H9 (cell line): Measurements from ENCODE around the gene NIPAL1. TPM values are rescaled to one million over a fixed set of nuclear protein-coding genes. Genes with fewer than 3 reads are reported as not detected.

Experiments
- DNase-seq: peaks from one replicate; pipeline ENCODE4 v3.0.0-alpha.2; 2017
- H2AFZ ChIP-seq: one replicate; pipeline ENCODE4 v1.6.1; 2013; ENCODE audit warnings: mild to moderate bottlenecking, low read length, control low read depth, moderate library complexity
- H2AK5ac ChIP-seq: 2 replicates; pipeline ENCODE4 v1.6.1; 2013; ENCODE audit warnings: low read length, control low read depth, mixed read lengths; ENCODE audit not compliant: insufficient read length
- H2BK120ac ChIP-seq: one replicate; pipeline ENCODE4 v1.6.1; 2013; ENCODE audit warnings: low read depth, mild to moderate bottlenecking, low read length, control low read depth, inconsistent platforms; ENCODE audit not compliant: poor library complexity, severe bottlenecking
- H2BK12ac ChIP-seq: 2 replicates; pipeline ENCODE4 v1.6.1; 2013; ENCODE audit warnings: low read length, control low read depth, mixed read lengths, low read depth; ENCODE audit not compliant: insufficient read length
- H2BK15ac ChIP-seq: 2 replicates; pipeline ENCODE4 v1.6.1; 2013; ENCODE audit warnings: low read depth, low read length, control low read depth
- H2BK20ac ChIP-seq: one replicate; pipeline ENCODE4 v1.6.1; 2013; ENCODE audit warnings: low read depth, mild to moderate bottlenecking, low read length, control low read depth, inconsistent platforms; ENCODE audit not compliant: poor library complexity, severe bottlenecking
- H2BK5ac ChIP-seq: 2 replicates; pipeline ENCODE4 v1.6.1; 2013; ENCODE audit warnings: low read length, control low read depth, mixed read lengths; ENCODE audit not compliant: insufficient read length
- H3K14ac ChIP-seq: 2 replicates; pipeline ENCODE4 v1.6.1; 2013; ENCODE audit warnings: low read length, control low read depth; ENCODE audit not compliant: insufficient read depth
- H3K18ac ChIP-seq: 2 replicates; pipeline ENCODE4 v1.6.1; 2013; ENCODE audit warnings: low read depth, mild to moderate bottlenecking, mixed read lengths, low read length, control low read depth; ENCODE audit not compliant: insufficient read length
- H3K23ac ChIP-seq: 2 replicates; pipeline ENCODE4 v1.6.1; 2013; ENCODE audit warnings: low read length, control low read depth, mixed read lengths, low read depth; ENCODE audit not compliant: insufficient read length
- H3K23me2 ChIP-seq: 2 replicates; pipeline ENCODE4 v1.6.1; 2013; ENCODE audit warnings: low read depth, mild to moderate bottlenecking, mixed read lengths, low read length, control low read depth; ENCODE audit not compliant: insufficient read length, poor library complexity, severe bottlenecking
- H3K27ac ChIP-seq: 2 replicates; pipeline ENCODE4 v1.5.1; 2013; ENCODE audit warnings: low read length, control low read depth, mixed read lengths, low read depth; ENCODE audit not compliant: insufficient read length
- H3K27me3 ChIP-seq: 2 replicates; pipeline ENCODE4 v1.6.1; 2013; ENCODE audit warnings: low read length, control low read depth, inconsistent platforms; ENCODE audit not compliant: insufficient read depth
- H3K4ac ChIP-seq: 2 replicates; pipeline ENCODE4 v1.6.1; 2013; ENCODE audit warnings: low read depth, mild to moderate bottlenecking, control low read depth, inconsistent platforms, low read length, moderate library complexity
- H3K4me1 ChIP-seq: 2 replicates; pipeline ENCODE4 v1.6.1; 2013; ENCODE audit warnings: low read length, control low read depth, inconsistent platforms; ENCODE audit not compliant: insufficient read depth
- H3K4me2 ChIP-seq: 2 replicates; pipeline ENCODE4 v1.6.1; 2013; ENCODE audit warnings: low read length, control low read depth, mixed read lengths; ENCODE audit not compliant: insufficient read length, insufficient read depth
- H3K56ac ChIP-seq: 2 replicates; pipeline ENCODE4 v1.6.1; 2013; ENCODE audit warnings: low read depth, mild to moderate bottlenecking, mixed read lengths, low read length, control low read depth; ENCODE audit not compliant: insufficient read length
- H3K79me1 ChIP-seq: 2 replicates; pipeline ENCODE4 v1.6.1; 2013; ENCODE audit warnings: low read depth, mild to moderate bottlenecking, moderate library complexity, low read length, control low read depth, inconsistent platforms; ENCODE audit not compliant: insufficient read depth, poor library complexity, severe bottlenecking
- H3K79me2 ChIP-seq: 2 replicates; pipeline ENCODE4 v1.6.1; 2013; ENCODE audit warnings: low read length, control low read depth, inconsistent platforms; ENCODE audit not compliant: insufficient read depth
- H3K9ac ChIP-seq: 2 replicates; pipeline ENCODE4 v1.6.1; 2013; ENCODE audit warnings: low read length, control low read depth, mixed read lengths; ENCODE audit not compliant: insufficient read length; ENCODE audit errors: extremely low read depth
- H3K9me3 ChIP-seq: one replicate; pipeline ENCODE4 v1.6.1; 2013; ENCODE audit warnings: low read depth, low read length, inconsistent platforms; ENCODE audit not compliant: control insufficient read depth
- H3T11ph ChIP-seq: one replicate; pipeline ENCODE4 v1.6.1; 2013; ENCODE audit warnings: mild to moderate bottlenecking, low read length, control low read depth, inconsistent platforms
- H4K20me1 ChIP-seq: one replicate; pipeline ENCODE4 v1.6.1; 2013; ENCODE audit not compliant: control insufficient read depth, insufficient read length, insufficient read depth
- H4K5ac ChIP-seq: 2 replicates; pipeline ENCODE4 v1.6.1; 2013; ENCODE audit warnings: low read depth, mild to moderate bottlenecking, mixed read lengths, low read length, control low read depth; ENCODE audit not compliant: insufficient read length
- H4K8ac ChIP-seq: replicated peaks from 2 replicates; pipeline ENCODE4 v1.6.1; 2013; ENCODE audit warnings: low read length, control low read depth, mixed read lengths, low read depth; ENCODE audit not compliant: insufficient read length
- H4K91ac ChIP-seq: 2 replicates; pipeline ENCODE4 v1.6.1; 2013; ENCODE audit warnings: low read depth, mild to moderate bottlenecking, moderate library complexity, mixed read lengths, low read length, control low read depth; ENCODE audit not compliant: insufficient read length
- H3K27ac Mint-ChIP-seq, 3 experiments: 2 replicates in 2 of 3; 3 replicates in 1 of 3; pipeline ENCODE4 v1.8.0; 2020 to 2021; ENCODE audit warnings: mixed read lengths in 3 of 3, mild to moderate bottlenecking in 1 of 3, moderate library complexity in 1 of 3
- H3K27me3 Mint-ChIP-seq: 2 replicates; pipeline ENCODE4 v1.8.0; 2021; ENCODE audit warnings: low read depth, mild to moderate bottlenecking, moderate library complexity, mixed read lengths
- H3K36me3 Mint-ChIP-seq, 3 experiments: 2 replicates in 2 of 3; 3 replicates in 1 of 3; pipeline ENCODE4 v1.8.0; 2020 to 2021; ENCODE audit warnings: low read depth in 3 of 3, mixed read lengths in 3 of 3; ENCODE audit not compliant: insufficient read depth in 1 of 3
- H3K4me1 Mint-ChIP-seq, 2 experiments: 2 replicates each; pipeline ENCODE4 v1.8.0; 2020; ENCODE audit warnings: mixed read lengths in 2 of 2
- H3K4me3 Mint-ChIP-seq, 2 experiments: 2 replicates in 1 of 2; 3 replicates in 1 of 2; pipeline ENCODE4 v1.8.0; 2020 to 2021; ENCODE audit warnings: mild to moderate bottlenecking in 2 of 2, mixed read lengths in 2 of 2, moderate library complexity in 1 of 2
- H3K9me3 Mint-ChIP-seq, 2 experiments: 2 replicates in 1 of 2; 3 replicates in 1 of 2; pipeline ENCODE4 v1.8.0; 2020; ENCODE audit warnings: mild to moderate bottlenecking in 2 of 2, mixed read lengths in 2 of 2, moderate library complexity in 1 of 2
- CTCF ChIP-seq: fragments of 200-600 bp; sonication (generic); conservative IDR thresholded peaks from 3 replicates; pipeline ENCODE4 v1.8.0; 2021; ENCODE audit warnings: antibody characterized with exemption, mild to moderate bottlenecking
- WGBS: extraction: QIAGEN DNeasy Blood & Tissue Kit; methylation state at CpG from one replicate; pipeline ENCODE4 v1.1.7; 2013; ENCODE audit warnings: missing lambda C conversion rate, low lambda C conversion rate, mixed read lengths; ENCODE audit not compliant: insufficient read length; ENCODE audit errors: extremely low coverage; 5-methylcytosine and 5-hydroxymethylcytosine counted together
- total RNA-seq: library from RNA; stranded (reverse); gene quantifications from 2 replicates; pipeline ENCODE4 v1.2.1, GENCODE V29; 2021

Gene NIPAL1
- total RNA-seq, 1 experiment from 2014 or later: 16.9 TPM

DNA sequence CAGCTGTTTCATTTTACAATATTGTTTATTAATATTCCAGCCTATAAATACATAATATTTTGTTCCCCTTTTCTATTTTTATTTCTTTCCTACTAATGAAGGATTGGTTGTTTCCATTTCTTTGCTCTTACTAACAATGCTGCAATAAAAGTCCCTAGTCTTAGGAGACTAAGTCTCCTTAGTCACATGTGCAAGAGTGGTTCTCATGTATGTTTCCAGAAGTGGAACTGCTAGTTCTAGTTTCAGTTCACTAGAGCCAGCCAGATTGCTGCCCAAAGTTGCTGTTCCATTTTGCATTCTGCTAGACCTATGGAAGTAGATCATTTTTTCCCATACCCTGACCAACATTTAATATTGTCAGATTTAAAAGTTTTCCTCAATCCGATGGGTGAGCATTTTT is 44.4 kb upstream of the NIPAL1 start:
- Histone ChIP-seq H3K23me2 (no peaks in the 10 kb centered on the region), H3K23ac (no peak overlapping the region), H3K14ac (no peak overlapping the region), H2BK20ac (no peak overlapping the region), H3K27me3 (no peaks in the 10 kb centered on the region), H4K5ac (no peak overlapping the region), H2AK5ac (no peak overlapping the region), H2BK12ac (no peak overlapping the region), H3K18ac (no peak overlapping the region), H3K4ac (no peak overlapping the region), H3K4me2 (no peak overlapping the region), H4K20me1 (no peaks in the 10 kb centered on the region), H2AFZ (no peak overlapping the region), H3K4me1 (no peaks in the 10 kb centered on the region), H3K79me2 (no peaks in the 10 kb centered on the region), H3K9me3 (no peaks in the 10 kb centered on the region), H3K9ac (no peak overlapping the region), H3T11ph (no peak overlapping the region), H3K79me1 (no peaks in the 10 kb centered on the region), H2BK15ac (no peak overlapping the region), H3K56ac (no peak overlapping the region), H2BK5ac (no peak overlapping the region), H2BK120ac (no peak overlapping the region), H3K27ac (no peak overlapping the region), H4K91ac (no peak overlapping the region), H4K8ac (no peak overlapping the region)
- Mint-ChIP-seq H3K27ac (no peak overlapping the region), H3K27me3 (no peaks in the 10 kb centered on the region), H3K9me3 (no peaks in the 10 kb centered on the region), H3K36me3 (no peaks in the 10 kb centered on the region; a peak in 1 of 7 replicates), H3K4me1 (no peaks in the 10 kb centered on the region), H3K4me3 (no peak overlapping the region)
- no peak for DNase-seq
- TF ChIP-seq CTCF: no peak
- WGBS: no CpG with 5 or more reads among the region's 1 CpG
